HCT116 (cell line): ENCODE results near the gene KANK3.
"Not testable (repeated sequence)": the region's sequence is repeated elsewhere in the genome, so short reads cannot be mapped to it uniquely, and the experiment has no call there.

Experiments
- CEBPB ChIP-seq: IDR thresholded peaks from 2 replicates; pipeline ENCODE4 v1.6.1; 2012; ENCODE audit warnings: low read depth
- CTCF ChIP-seq, 3 experiments: fragments of 200-600 bp in 1 of 3; sonication (generic) in 1 of 3; IDR thresholded peaks in 2 of 3; conservative IDR thresholded peaks in 1 of 3; 2 replicates each; pipeline ENCODE4 v1.5.1; 2012 to 2017; ENCODE audit warnings: low read depth in 2 of 3, low read length in 2 of 3, antibody characterized with exemption in 1 of 3, borderline replicate concordance in 1 of 3, control low read depth in 1 of 3, mild to moderate bottlenecking in 1 of 3, mixed read lengths in 1 of 3, mixed run types in 1 of 3, moderate library complexity in 1 of 3; ENCODE audit not compliant: insufficient read depth in 1 of 3
- POLR2A ChIP-seq: IDR thresholded peaks from 2 replicates; pipeline ENCODE4 v1.7.0; 2011; ENCODE audit warnings: borderline replicate concordance; ENCODE audit not compliant: insufficient read depth, insufficient read length; ENCODE audit errors: extremely low read depth

GRCh38 chr19:8376373-8376974 lies 33.4 kb upstream of the KANK3 start:
- TF ChIP-seq POLR2A; CTCF (IDR thresholded peaks at IDR 0.05 in 2 of 3, conservative IDR thresholded peaks at IDR 0.05 in 1 of 3; ENCODE audit: borderline replicate concordance in 1 of 3, insufficient read depth in 1 of 3, low read depth in 2 of 3, low read length in 2 of 3); CEBPB: not testable (repeated sequence)
